Neural cell (in vitro differentiated cells): Measurements from ENCODE around the gene SPOCK3.

Experiments used
- EP300 ChIP-seq: fragments of 450-650 bp; conservative IDR thresholded peaks from 2 replicates; pipeline ENCODE4 v1.6.1; 2014; ENCODE audit warnings: antibody characterized with exemption, mild to moderate bottlenecking, moderate library complexity; ENCODE audit not compliant: poor library complexity, severe bottlenecking
- EZH2 ChIP-seq: fragments of 200-600, 300-800 bp; shearing (Covaris generic), sonication (generic); IDR thresholded peaks from 2 replicates; pipeline ENCODE4 v1.6.1; 2014; ENCODE audit warnings: antibody characterized with exemption, low read length, borderline replicate concordance, mild to moderate bottlenecking; ENCODE audit not compliant: insufficient read depth, poor library complexity, severe bottlenecking
- MXI1 ChIP-seq: fragments of 450-650 bp; conservative IDR thresholded peaks from 2 replicates; pipeline ENCODE4 v1.6.1; 2014; ENCODE audit warnings: antibody characterized with exemption, mild to moderate bottlenecking; ENCODE audit not compliant: poor library complexity, severe bottlenecking

GRCh38 chr4:167171928-167172327 is 62.4 kb downstream of the SPOCK3 start:
- TF ChIP-seq EZH2 (no peak), MXI1 (no peak), EP300 (no peak)
